GM18861 (cell line): ENCODE results near the gene FAXC.

Source experiments
- ATAC-seq: cut with Tn5 transposase; IDR thresholded peaks from one replicate; pipeline ENCODE4 v1.9.1; 2021; ENCODE audit not compliant: unreplicated experiment

Gene FAXC

GRCh38 chr6:99349171-99350141 lies at the start of gene FAXC:
Gene FAXC (minus strand): TSS chr6:99349674. CDS start chr6:99349372, 302 bp downstream.
- peak; percentile 34 for ATAC-seq

GRCh38 chr6:99397287-99397686 lies 47.8 kb upstream of the FAXC start:
- no peak for ATAC-seq

- ATAC-seq = peak; percentile 49
Measured at GRCh38 chr6:99393698-99394531, 44.4 kb upstream of the FAXC start, which contains the start of gene COQ3. Gene COQ3 (minus strand): TSS chr6:99394195. CDS start chr6:99394179, 16 bp downstream.

DNA sequence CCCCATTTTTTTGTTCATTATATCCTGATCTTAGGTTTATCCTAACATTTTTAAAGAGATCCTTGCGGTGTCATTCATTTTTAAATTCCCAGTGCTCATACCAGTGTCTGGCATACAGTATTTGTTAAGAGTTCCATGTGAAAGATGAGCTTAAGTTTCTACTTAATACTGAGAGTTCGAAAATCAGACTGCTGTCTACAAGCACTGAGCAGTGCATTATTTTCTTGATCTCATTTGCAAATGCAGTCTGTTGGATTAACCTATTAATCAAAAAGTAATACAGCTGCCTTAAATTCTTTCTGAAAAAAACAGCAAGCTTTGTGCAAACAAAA lies 43.9 kb upstream of the FAXC start:
- peak; percentile 26 for ATAC-seq

DNA sequence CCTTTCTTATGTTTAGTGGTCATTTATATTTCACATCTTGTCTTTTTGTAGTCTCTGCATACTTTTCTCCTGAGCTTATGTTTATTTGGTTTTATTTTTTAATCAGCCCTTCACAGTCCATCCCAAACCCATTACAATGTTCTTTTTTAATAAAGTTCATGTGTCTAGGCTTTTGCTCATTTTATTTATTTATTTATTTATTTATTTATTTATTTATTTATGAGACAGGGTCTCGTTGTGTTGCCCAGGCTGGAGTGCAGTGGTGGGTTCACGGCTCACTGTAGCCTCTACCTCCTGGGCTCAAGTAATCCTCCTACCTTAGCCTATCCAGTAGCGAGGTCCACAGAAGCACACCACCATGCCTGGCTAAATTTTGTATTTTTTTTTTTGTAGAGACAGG lies 41.4 kb upstream of the FAXC start:
- ATAC-seq = no peak

DNA sequence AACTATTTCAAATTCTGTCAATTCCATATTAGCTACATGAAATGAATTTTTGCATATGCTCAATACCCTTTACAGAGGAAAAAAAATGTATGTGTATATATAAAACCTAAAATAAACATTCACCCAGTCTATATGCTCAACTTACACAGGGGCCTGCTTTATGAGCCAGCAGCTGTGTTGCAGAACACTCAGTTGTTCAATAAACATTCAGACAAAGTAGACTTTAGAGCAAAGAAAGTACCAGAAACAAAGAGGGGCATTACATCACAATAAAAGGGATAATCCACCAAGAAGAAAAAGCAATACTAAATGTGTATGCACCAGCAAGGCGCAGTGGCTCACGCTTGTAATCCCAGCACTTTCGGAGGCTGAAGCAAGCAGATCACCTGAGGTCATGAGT lies 35.0 kb upstream of the FAXC start:
- ATAC-seq = no peak

DNA sequence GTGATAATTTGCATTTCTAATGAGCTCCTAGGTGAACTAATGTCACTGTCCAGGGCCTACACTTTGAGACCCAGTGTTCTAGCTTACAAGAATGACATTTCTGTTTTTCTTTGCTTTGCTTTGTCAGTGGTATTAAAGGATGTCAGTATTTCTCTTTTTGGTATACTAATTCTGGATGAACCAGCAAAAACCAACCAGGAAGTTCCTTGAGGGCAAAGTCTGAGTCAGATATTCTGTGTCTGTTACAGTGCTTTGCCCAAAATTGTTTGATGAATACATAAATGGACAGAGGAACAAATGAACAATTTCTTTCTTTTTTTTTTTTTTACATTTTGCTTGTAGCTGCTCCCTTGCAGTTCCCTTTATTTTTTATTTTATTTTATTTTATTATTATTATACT lies 29.2 kb upstream of the FAXC start:
- no peak for ATAC-seq

DNA sequence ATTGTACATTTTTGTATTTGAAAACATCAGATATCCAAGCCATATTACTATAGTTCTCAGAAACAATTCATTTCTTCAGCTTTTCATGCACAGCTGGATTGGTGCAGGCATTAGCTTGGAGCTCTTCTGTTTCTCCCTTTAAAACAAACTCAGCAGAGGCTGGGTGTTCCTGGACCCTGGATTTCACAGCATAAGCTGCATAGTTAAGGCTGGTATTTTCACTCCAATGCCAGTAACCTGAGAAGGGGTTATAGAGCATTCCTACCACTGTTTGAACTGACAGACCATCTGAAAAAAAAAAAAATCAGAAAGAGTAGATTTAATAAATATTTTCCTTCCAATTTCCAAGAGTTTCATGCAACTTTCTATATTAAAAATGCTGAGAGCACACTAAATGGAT lies 20.1 kb upstream of the FAXC start:
- ATAC-seq = no peak

- no peak for ATAC-seq
Measured at GRCh38 chr6:99366852-99367251, 17.4 kb upstream of the FAXC start.

DNA sequence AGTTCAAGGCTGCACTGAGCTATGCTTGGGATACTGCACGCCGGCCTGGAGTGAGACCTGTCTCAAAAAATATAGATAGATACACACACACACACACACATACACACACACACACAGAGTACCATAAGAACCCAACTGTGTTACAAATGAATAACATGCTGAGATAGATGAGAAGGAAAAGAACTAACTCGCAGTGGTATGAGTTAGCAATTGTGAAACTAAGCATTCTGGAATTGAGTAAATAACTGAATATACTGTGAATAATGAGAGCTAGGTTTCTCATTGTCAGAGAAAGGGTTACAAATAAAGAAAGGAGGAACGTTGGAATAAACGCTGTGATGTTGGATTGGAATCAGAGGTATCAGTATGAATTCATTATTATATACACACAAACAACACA lies 14.6 kb upstream of the FAXC start:
- peak; percentile 97 for ATAC-seq

GRCh38 chr6:99362678-99363268 lies 13.3 kb upstream of the FAXC start:
- no peak for ATAC-seq

DNA sequence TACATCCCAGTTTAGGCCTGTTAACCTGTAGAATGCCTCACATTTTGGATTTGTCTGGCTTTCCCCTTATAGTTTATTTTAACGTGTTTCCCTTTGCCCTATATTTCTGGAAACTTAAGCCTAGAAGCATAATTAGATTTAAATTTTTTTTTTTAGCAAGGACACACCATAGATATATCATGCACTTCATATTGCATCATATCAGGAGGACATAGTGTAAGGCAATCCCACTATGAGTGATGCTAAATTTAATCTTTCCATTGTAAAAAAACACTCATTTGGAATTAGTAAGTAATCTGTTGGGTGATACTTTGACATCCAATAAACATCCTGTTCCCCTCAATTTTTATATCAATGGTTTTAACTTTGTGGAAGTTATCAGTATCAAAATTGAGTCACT lies 10.3 kb upstream of the FAXC start:
- no peak for ATAC-seq

GRCh38 chr6:99356641-99357040 lies 7.2 kb upstream of the FAXC start:
- no peak for ATAC-seq

DNA sequence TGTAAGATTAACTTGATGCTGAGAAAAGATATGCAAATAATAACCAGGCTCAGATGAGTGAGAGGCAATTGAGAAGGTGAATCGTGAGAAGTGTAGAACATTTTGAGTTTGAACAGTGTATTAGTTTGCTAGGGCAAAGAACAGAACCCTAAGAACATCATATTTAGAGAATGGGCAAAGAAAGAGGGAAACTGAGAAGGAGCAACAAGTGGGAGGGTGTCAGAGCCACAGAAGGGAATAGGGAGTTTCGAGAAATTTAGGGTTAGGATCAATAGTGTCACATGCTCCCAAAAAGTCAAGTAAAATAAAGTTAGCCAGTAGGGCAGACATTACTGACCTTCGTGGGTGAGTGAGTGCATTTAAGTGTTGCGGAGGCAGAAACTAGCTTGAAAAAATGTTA lies 5.5 kb upstream of the FAXC start:
- no peak for ATAC-seq

DNA sequence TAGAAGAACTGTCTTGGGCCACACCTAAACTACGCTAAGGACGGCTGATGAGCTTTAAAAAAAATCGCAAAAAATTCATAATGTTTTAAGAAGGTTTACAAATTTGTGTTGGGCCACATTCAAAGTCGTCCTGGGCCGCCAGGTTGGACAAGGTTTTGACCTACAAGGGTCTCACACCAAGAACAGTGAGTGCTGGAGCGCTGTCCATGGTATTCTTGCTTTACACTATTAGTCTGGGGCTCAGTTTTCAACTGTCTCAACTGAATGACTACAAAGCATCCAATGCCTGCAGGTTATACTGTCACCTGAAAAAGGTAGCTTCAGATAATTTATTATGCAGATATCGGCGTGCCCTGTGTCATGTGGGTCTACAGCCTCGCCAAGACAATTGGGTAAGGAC lies 3.7 kb upstream of the FAXC start:
- no peak for ATAC-seq

- ATAC-seq = no peak
Measured at GRCh38 chr6:99350573-99350972, 1.1 kb upstream of the FAXC start.

GRCh38 chr6:99348288-99349170 lies 945 bp downstream of the FAXC start:
- no peak for ATAC-seq

DNA sequence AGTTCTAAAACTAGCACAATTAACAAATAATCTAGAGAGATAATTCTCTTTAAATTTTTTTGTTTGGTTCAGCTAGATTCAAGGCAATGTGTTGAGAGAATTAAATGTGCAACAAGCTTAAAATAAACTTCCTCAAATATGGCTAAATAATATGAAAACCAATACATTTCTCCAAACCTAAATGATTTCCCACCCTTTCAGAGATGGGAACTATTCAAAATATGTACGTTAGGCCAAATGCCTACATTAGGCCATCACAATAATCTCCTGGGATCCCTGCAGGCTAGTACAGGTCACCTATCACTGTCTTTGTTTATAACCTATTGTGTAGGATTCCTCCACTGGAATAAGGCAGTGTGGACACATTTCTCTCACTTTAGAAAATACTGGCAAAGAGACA lies 1.7 kb downstream of the FAXC start:
- ATAC-seq = no peak

GRCh38 chr6:99346595-99346994 lies 2.9 kb downstream of the FAXC start:
- no peak for ATAC-seq

- ATAC-seq = no peak
Measured at GRCh38 chr6:99345164-99345563, 4.3 kb downstream of the FAXC start.

DNA sequence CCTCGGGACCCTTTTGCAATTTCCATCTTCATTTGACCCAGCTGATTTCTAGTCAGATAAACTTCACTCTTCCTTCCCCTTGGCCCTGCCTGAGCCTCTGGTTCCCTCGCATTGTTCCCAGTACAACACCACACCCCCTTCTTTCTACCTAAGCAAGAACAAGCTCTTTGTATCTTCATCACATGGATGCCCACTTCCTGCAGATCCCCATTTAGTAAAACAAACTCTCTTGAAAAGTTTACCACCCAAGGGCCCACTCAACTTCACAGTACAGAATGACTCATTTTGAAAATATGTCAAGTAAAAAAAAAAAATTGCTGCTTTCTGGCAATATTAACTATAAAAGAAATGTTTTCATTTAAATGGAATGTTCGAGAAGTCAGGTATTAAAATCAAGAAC lies 5.2 kb downstream of the FAXC start:
- peak; percentile 51 for ATAC-seq
